Kidney epithelial cell (primary cell): ENCODE results near the gene ABCC1. TPM values are rescaled to one million over a fixed set of nuclear protein-coding genes. Genes with fewer than 3 reads are reported as not detected.

Experiments
- DNase-seq: peaks from one replicate; pipeline ENCODE4 v3.0.0-alpha.2; 2010; ENCODE audit warnings: low read depth
- H3K27me3 ChIP-seq: 2 replicates; pipeline ENCODE4 v1.6.0; 2011; ENCODE audit warnings: low read length; ENCODE audit not compliant: control insufficient read depth, insufficient read depth
- H3K36me3 ChIP-seq: 2 replicates; pipeline ENCODE4 v1.5.1; 2011; ENCODE audit warnings: low read length; ENCODE audit not compliant: control insufficient read depth, insufficient read depth
- H3K4me3 ChIP-seq: 2 replicates; pipeline ENCODE4 v1.5.1; 2011; ENCODE audit warnings: low read depth, mild to moderate bottlenecking, control low read depth, low read length
- total RNA-seq: library from RNA; depleted of rRNA; stranded (reverse); fragments of >200 nt; gene quantifications from 2 replicates; pipeline ENCODE4 v1.2.3, GENCODE V29; 2015
- TF ChIP-seq, protein P1 (sequence below): IDR thresholded peaks from 2 replicates; pipeline ENCODE4 v1.5.1; 2011; ENCODE audit warnings: mild to moderate bottlenecking, moderate library complexity, low read length, control low read depth, inconsistent platforms; ENCODE audit not compliant: insufficient read depth, poor library complexity, severe bottlenecking

Gene ABCC1
- total RNA-seq, 1 donor from 2014 or later, result 24.9 TPM

DNA sequence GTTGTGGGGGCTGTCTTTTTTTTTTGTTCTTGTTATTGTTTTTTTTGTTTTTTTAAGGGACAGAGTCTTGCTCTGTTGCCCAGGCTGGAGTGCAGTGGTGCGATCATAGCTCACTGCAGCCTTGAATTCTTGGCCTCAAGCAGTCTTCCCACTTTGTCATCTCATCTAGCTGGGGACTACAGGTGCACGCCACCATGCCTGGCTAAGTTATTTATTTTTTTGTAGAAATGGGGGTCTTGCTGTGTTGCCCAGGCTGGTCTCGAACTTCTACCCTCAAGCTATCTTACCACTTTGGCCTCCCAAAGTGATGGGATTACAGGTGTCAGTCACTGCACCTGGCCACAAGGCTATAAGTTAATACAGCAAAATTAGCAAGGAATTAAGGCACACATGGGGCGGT lies 101.7 kb downstream of the ABCC1 start:
- Histone ChIP-seq H3K36me3 (peaks cover 7% of the 10 kb centered on the region), H3K4me3 (no peak overlapping the region), H3K27me3 (no peaks in the 10 kb centered on the region)
- DNase-seq, result no peak
- TF ChIP-seq, protein P1, sequence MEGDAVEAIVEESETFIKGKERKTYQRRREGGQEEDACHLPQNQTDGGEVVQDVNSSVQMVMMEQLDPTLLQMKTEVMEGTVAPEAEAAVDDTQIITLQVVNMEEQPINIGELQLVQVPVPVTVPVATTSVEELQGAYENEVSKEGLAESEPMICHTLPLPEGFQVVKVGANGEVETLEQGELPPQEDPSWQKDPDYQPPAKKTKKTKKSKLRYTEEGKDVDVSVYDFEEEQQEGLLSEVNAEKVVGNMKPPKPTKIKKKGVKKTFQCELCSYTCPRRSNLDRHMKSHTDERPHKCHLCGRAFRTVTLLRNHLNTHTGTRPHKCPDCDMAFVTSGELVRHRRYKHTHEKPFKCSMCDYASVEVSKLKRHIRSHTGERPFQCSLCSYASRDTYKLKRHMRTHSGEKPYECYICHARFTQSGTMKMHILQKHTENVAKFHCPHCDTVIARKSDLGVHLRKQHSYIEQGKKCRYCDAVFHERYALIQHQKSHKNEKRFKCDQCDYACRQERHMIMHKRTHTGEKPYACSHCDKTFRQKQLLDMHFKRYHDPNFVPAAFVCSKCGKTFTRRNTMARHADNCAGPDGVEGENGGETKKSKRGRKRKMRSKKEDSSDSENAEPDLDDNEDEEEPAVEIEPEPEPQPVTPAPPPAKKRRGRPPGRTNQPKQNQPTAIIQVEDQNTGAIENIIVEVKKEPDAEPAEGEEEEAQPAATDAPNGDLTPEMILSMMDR, result no peak

DNA sequence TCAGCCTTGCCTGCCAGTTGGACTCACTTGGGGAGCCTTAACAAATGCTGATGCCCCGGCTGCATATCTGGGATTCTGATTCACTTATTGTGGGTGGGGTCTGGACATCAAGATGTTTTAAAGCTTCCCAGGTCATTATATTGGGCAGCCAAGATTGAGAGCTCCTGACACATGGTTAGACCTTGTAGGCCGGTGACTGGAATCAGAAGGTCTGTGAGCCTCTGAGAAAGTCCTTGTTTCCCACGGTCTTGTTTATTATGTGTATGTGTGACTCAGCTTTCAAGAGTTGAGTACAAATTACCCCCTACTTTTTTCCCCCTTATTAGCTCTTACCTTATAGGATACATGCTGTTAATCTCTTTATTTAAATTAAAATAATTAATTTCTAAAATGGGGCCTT lies 103.5 kb downstream of the ABCC1 start:
- Histone ChIP-seq H3K4me3 (no peak overlapping the region), H3K27me3 (no peaks in the 10 kb centered on the region), H3K36me3 (peaks cover 7% of the 10 kb centered on the region)
- DNase-seq, result no peak
- TF ChIP-seq, protein P1, result no peak

- Histone ChIP-seq H3K27me3 (no peaks in the 10 kb centered on the region), H3K36me3 (peaks cover 6% of the 10 kb centered on the region), H3K4me3 (no peak overlapping the region)
- TF ChIP-seq, protein P1, result no peak
- no peak for DNase-seq
Measured at GRCh38 chr16:16057102-16057501, 107.7 kb downstream of the ABCC1 start.

GRCh38 chr16:16059160-16059559 lies 109.7 kb downstream of the ABCC1 start:
- Histone ChIP-seq H3K27me3 (no peaks in the 10 kb centered on the region), H3K36me3 (peaks cover 6% of the 10 kb centered on the region), H3K4me3 (no peak overlapping the region)
- TF ChIP-seq, protein P1, result no peak
- no peak for DNase-seq

- TF ChIP-seq, protein P1, result no peak
- Histone ChIP-seq H3K36me3 (peaks cover 4% of the 10 kb centered on the region), H3K27me3 (no peaks in the 10 kb centered on the region), H3K4me3 (no peak overlapping the region)
- no peak for DNase-seq
Measured at GRCh38 chr16:16059895-16060590, 110.6 kb downstream of the ABCC1 start.
